ENCODE results near the gene PEDS1. TPM values are rescaled to one million over a fixed set of nuclear protein-coding genes. Genes with fewer than 3 reads are reported as not detected.
A peak's percentile ranks its signal among the peaks of the same experiment; 100 is the strongest.

PEDS1 gene
- total and polyA plus RNA-seq, 2 of the 8 experiments (the other 6 are each of a cell fraction or from before 2014, with no cell fraction given) = 28.9 to 75.9 TPM

- Histone ChIP-seq H3K23ac (ENCODE audit: insufficient read length) (no peak overlapping the region), H3K27ac (ENCODE audit: low read depth, low read length) (no peak overlapping the region), H3K27me3 (replicated peaks in 1 of 4; ENCODE audit: control insufficient read depth in 3 of 4, extremely low read depth in 1 of 4, insufficient read depth in 3 of 4, low read length in 3 of 4) (no peaks in the 10 kb centered on the region), H4K91ac (replicated peaks; ENCODE audit: insufficient read length, low read length) (no peak overlapping the region), H2BK120ac (replicated peaks; ENCODE audit: low read depth, low read length) (no peak overlapping the region), H2BK12ac (ENCODE audit: low read depth, low read length) (no peak overlapping the region), H3K18ac (ENCODE audit: extremely low read depth, low read length) (no peak overlapping the region), H4K8ac (ENCODE audit: extremely low read depth, insufficient read depth, low read length) (no peak overlapping the region), H3K4me1 (replicated peaks in 1 of 4; ENCODE audit: control insufficient read depth in 3 of 4, insufficient read depth in 4 of 4, low read length in 3 of 4) (peaks cover 7 to 19% (median 12%) of the 10 kb centered on the region in 4 experiments), H2BK15ac (ENCODE audit: low read length) (no peak overlapping the region), H2AFZ (ENCODE audit: low read length) (no peak overlapping the region), H4K20me1 (replicated peaks in 1 of 2; ENCODE audit: control insufficient read depth in 1 of 2, insufficient read depth in 2 of 2, low read length in 2 of 2) (peaks cover 17 to 32% of the 10 kb centered on the region in 2 experiments), H3K23me2 (ENCODE audit: low read depth, low read length) (no peaks in the 10 kb centered on the region), H3K4ac (replicated peaks; ENCODE audit: insufficient read length, low read depth, low read length) (no peak overlapping the region), H2BK20ac (ENCODE audit: low read length) (no peak overlapping the region), H2BK5ac (ENCODE audit: low read depth, low read length) (no peak overlapping the region), H4K5ac (ENCODE audit: insufficient read length, low read depth, low read length) (no peak overlapping the region), H2AK5ac (ENCODE audit: low read depth, low read length) (no peak overlapping the region), H3K79me2 (ENCODE audit: control insufficient read depth in 1 of 2, insufficient read depth in 2 of 2, low read length in 2 of 2) (peaks cover 0 to 61% of the 10 kb centered on the region in 2 experiments; a peak in 2 of 4 replicates), H3K36me3 (ENCODE audit: control insufficient read depth in 2 of 4, insufficient read depth in 4 of 4, low read length in 3 of 4) (peaks cover 4 to 42% (median 11%) of the 10 kb centered on the region in 4 experiments; a peak in 4 of 8 replicates), H3K4me3 (ENCODE audit: extremely low read depth in 1 of 4, insufficient read depth in 2 of 4, low read depth in 3 of 4, low read length in 4 of 4) (no peak overlapping the region), H3K4me2 (ENCODE audit: insufficient read depth in 1 of 2, low read depth in 2 of 2, low read length in 2 of 2) (no peak overlapping the region), H3K9me3 (ENCODE audit: insufficient read depth in 2 of 2, low read depth in 1 of 2, low read length in 1 of 2) (no peaks in the 10 kb centered on the region), H3K79me1 (ENCODE audit: low read depth, low read length) (peaks cover 25% of the 10 kb centered on the region), H3K56ac (replicated peaks; ENCODE audit: insufficient read length, low read depth, low read length) (no peak overlapping the region), H3K9ac (replicated peaks in 1 of 4; ENCODE audit: extremely low read depth in 1 of 4, low read depth in 3 of 4, low read length in 3 of 4) (peak overlapping the region in 1 of 4 experiments; percentile 17; a peak in 1 of 7 replicates), H3K14ac (ENCODE audit: insufficient read length) (no peak overlapping the region)
- 87% methylated on average over 4 of the region's 4 CpGs; no CpG with 5 or more reads in 1 of the 2 experiments for WGBS, 2 experiments (ENCODE audit: extremely low coverage in 1 of 2, insufficient coverage in 1 of 2, insufficient read length in 1 of 2, insufficient replicate concordance in 2 of 2, low coverage in 1 of 2, low lambda C conversion rate in 2 of 2, missing lambda C conversion rate in 1 of 2)
- no peak for TF ChIP-seq TCF12 (IDR thresholded peaks at IDR 0.05; ENCODE audit: low read depth, low read length)
- TF ChIP-seq, protein P1, sequence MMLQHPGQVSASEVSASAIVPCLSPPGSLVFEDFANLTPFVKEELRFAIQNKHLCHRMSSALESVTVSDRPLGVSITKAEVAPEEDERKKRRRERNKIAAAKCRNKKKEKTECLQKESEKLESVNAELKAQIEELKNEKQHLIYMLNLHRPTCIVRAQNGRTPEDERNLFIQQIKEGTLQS (IDR thresholded peaks at IDR 0.05; ENCODE audit: insufficient read depth, low read depth, low read length) = no peak
- TF ChIP-seq RFX5 (IDR thresholded peaks at IDR 0.05; ENCODE audit: borderline replicate concordance, low read depth, low read length) = no peak
- TF ChIP-seq BACH1 (IDR thresholded peaks at IDR 0.05; ENCODE audit: low read length) = no peak
- FAIRE-seq (no peak), DNase-seq (ENCODE audit: low read depth in 1 of 2, low spot score in 2 of 2) (no peak)
- POLR2A ChIA-PET (ENCODE audit: partially characterized antibody) = interaction anchor here (0.7 to 2.4 kb wide), 3 partner anchors 8 to 25 kb away, joined by 3 to 8 read pairs (median 3); no protein-coding TSS in a partner anchor
- CTCF ChIA-PET (ENCODE audit: partially characterized antibody) = interaction anchor here (0.9 to 1.4 kb wide), 6 partner anchors 10 to 58 kb away, joined by 3 to 9 read pairs (median 3); no protein-coding TSS in a partner anchor
Observed at GRCh38 chr20:50144362-50144761, 9.2 kb downstream of the PEDS1 start.
